ENCODE results near the gene HDDC2.

Gene HDDC2

GRCh38 chr6:125307150-125307838, 5.5 kb upstream of the HDDC2 start:
- no peak overlapping the region for H3K4me3 ChIP-seq (ENCODE audit: severe bottlenecking)
- DNase-seq (ENCODE audit: low spot score), result no peak

DNA sequence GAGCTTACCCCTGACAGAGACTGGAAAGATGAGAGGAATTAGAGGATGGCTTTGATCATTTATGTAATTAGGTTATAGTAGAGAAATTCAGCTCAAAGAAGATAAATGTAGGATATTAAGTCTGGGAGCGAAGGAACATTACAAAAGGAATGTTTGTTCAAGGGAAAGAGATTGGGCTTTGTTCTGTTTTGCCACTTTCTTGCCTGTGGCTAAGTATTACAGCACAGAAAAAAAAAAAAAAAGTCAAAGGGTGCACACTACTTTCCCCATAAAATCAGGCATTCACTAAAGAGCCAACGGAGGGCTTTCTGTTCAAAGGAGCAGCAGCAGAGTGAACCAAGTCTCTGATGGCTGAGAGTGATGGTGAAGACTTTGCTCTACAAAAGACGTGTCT, 5.0 kb upstream of the HDDC2 start:
- H3K4me1 ChIP-seq (ENCODE audit: insufficient read depth, poor library complexity, severe bottlenecking), result no peaks in the 10 kb centered on the region
- no peaks in the 10 kb centered on the region for H3K9me3 ChIP-seq (ENCODE audit: severe bottlenecking)
- ATAC-seq (ENCODE audit: low read depth), result no peak
- no peaks in the 10 kb centered on the region for H3K27me3 ChIP-seq (ENCODE audit: insufficient read depth, poor library complexity, severe bottlenecking)
- no peaks in the 10 kb centered on the region for H3K36me3 ChIP-seq (ENCODE audit: low read depth)
- no peak overlapping the region for H3K27ac ChIP-seq (ENCODE audit: poor library complexity, severe bottlenecking)
- TF ChIP-seq, protein P1, sequence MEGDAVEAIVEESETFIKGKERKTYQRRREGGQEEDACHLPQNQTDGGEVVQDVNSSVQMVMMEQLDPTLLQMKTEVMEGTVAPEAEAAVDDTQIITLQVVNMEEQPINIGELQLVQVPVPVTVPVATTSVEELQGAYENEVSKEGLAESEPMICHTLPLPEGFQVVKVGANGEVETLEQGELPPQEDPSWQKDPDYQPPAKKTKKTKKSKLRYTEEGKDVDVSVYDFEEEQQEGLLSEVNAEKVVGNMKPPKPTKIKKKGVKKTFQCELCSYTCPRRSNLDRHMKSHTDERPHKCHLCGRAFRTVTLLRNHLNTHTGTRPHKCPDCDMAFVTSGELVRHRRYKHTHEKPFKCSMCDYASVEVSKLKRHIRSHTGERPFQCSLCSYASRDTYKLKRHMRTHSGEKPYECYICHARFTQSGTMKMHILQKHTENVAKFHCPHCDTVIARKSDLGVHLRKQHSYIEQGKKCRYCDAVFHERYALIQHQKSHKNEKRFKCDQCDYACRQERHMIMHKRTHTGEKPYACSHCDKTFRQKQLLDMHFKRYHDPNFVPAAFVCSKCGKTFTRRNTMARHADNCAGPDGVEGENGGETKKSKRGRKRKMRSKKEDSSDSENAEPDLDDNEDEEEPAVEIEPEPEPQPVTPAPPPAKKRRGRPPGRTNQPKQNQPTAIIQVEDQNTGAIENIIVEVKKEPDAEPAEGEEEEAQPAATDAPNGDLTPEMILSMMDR (IDR thresholded peaks at IDR 0.05; ENCODE audit: poor library complexity, severe bottlenecking), result no peak
- H3K4me3 ChIP-seq (ENCODE audit: severe bottlenecking), result no peak overlapping the region
- DNase-seq (ENCODE audit: low spot score), result no peak

More at GRCh38 chr6:125307150-125307838, 5.5 kb upstream of the HDDC2 start:
- H3K4me1 ChIP-seq (ENCODE audit: insufficient read depth, poor library complexity, severe bottlenecking), result no peaks in the 10 kb centered on the region
- H3K9me3 ChIP-seq (ENCODE audit: severe bottlenecking), result no peaks in the 10 kb centered on the region
- no peaks in the 10 kb centered on the region for H3K27me3 ChIP-seq (ENCODE audit: insufficient read depth, poor library complexity, severe bottlenecking)
- peak; percentile 81 for ATAC-seq (ENCODE audit: low read depth)
- TF ChIP-seq, protein P1 (IDR thresholded peaks at IDR 0.05; ENCODE audit: poor library complexity, severe bottlenecking), result no peak
- no peak overlapping the region for H3K27ac ChIP-seq (ENCODE audit: poor library complexity, severe bottlenecking)
- H3K36me3 ChIP-seq (ENCODE audit: low read depth), result no peaks in the 10 kb centered on the region

DNA sequence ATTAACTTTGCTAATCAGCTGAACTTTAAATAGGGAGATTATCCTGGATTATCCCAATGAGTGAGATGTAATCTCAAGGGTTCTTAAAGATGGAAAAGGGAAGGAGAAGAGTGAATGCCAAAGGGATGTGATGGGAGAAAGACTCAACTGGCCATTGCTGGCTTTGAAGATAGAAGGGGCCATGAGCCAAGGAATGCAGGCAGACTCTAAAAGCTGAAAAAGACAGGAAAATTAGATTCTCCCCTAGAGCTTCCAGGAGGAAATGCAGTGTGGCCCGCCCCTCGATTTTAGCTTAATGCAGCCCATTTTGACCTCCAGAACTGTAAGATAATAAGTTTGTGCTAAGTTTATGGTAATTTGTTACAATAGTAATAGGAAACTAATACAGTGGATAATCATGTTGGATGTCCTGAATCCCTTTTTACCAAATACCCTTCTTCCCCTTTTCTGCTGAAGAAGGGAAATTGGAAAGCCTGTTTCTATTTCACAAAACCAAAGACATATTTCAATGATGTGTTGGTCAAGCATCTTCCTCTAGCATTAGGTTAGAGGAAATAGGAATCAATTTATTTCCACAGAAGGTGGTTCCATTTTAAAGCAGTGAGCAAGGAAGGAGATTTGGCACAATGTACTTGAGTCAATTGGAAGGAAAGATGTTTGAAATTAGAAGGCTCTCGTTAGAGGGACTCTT, 3.3 kb upstream of the HDDC2 start:
- H3K27ac ChIP-seq (ENCODE audit: poor library complexity, severe bottlenecking), result no peak overlapping the region
- no peaks in the 10 kb centered on the region for H3K9me3 ChIP-seq (ENCODE audit: severe bottlenecking)
- ATAC-seq (ENCODE audit: low read depth) (no peak), DNase-seq (ENCODE audit: low spot score) (no peak)
- peaks cover 7% of the 10 kb centered on the region for H3K4me1 ChIP-seq (ENCODE audit: insufficient read depth, poor library complexity, severe bottlenecking)
- TF ChIP-seq, protein P1 (IDR thresholded peaks at IDR 0.05; ENCODE audit: poor library complexity, severe bottlenecking), result no peak
- H3K36me3 ChIP-seq (ENCODE audit: low read depth), result peaks cover 6% of the 10 kb centered on the region
- H3K27me3 ChIP-seq (ENCODE audit: insufficient read depth, poor library complexity, severe bottlenecking), result no peaks in the 10 kb centered on the region
- no peak overlapping the region for H3K4me3 ChIP-seq (ENCODE audit: severe bottlenecking)

- Histone ChIP-seq H3K27ac (ENCODE audit: poor library complexity, severe bottlenecking) (no peak overlapping the region), H3K36me3 (ENCODE audit: low read depth) (peaks cover 22% of the 10 kb centered on the region), H3K4me1 (ENCODE audit: insufficient read depth, poor library complexity, severe bottlenecking) (peaks cover 11% of the 10 kb centered on the region), H3K4me3 (ENCODE audit: severe bottlenecking) (no peak overlapping the region), H3K9me3 (ENCODE audit: severe bottlenecking) (no peaks in the 10 kb centered on the region), H3K27me3 (ENCODE audit: insufficient read depth, poor library complexity, severe bottlenecking) (no peaks in the 10 kb centered on the region)
- DNase-seq (ENCODE audit: low spot score) (no peak), ATAC-seq (ENCODE audit: low read depth) (no peak)
- TF ChIP-seq, protein P1 (IDR thresholded peaks at IDR 0.05; ENCODE audit: poor library complexity, severe bottlenecking), result no peak
Measured at GRCh38 chr6:125303512-125303854, 1.7 kb upstream of the HDDC2 start.
